ENCODE measurements around the gene IL3RA. TPM values are rescaled to one million over a fixed set of nuclear protein-coding genes. Genes with fewer than 3 reads are reported as not detected.

IL3RA gene
- total and polyA plus RNA-seq, 4 donors: 0.33 to 1.7 (median 1.0) TPM

GRCh38 chrX:1411326-1411725 lies 74.7 kb downstream of the IL3RA start:
- TF ChIP-seq YY1 (IDR thresholded peaks at IDR 0.05): no peak
- no peak for TF ChIP-seq JUND (IDR thresholded peaks at IDR 0.05)
- no peak for TF ChIP-seq REST (IDR thresholded peaks at IDR 0.05)
- TF ChIP-seq FOXA1 (IDR thresholded peaks at IDR 0.05): no peak
- no peak for TF ChIP-seq SP1 (IDR thresholded peaks at IDR 0.05)
- no peak for TF ChIP-seq NR2F2 (IDR thresholded peaks at IDR 0.05)
- TF ChIP-seq FOXA2 (IDR thresholded peaks at IDR 0.05): no peak
- no peak for TF ChIP-seq CTCF (IDR thresholded peaks at IDR 0.05; ENCODE audit: low read depth, low read length, missing input control)
- no peak for TF ChIP-seq EGR1 (IDR thresholded peaks at IDR 0.05; ENCODE audit: low read depth in 2 of 2)
- no peak overlapping the region for H3K27ac ChIP-seq (ENCODE audit: low read depth in 1 of 2, low read length in 2 of 2)
- no peak for DNase-seq (ENCODE audit: low spot score)
- no peaks in the 10 kb centered on the region for H3K27me3 ChIP-seq (ENCODE audit: control insufficient read depth in 4 of 4, insufficient read depth in 4 of 4, low read length in 3 of 4)
- no peak overlapping the region for H3K4me3 ChIP-seq (ENCODE audit: low read depth in 1 of 3, low read length in 3 of 3)
- H3K4me1 ChIP-seq (ENCODE audit: control insufficient read depth in 4 of 4, insufficient read depth in 4 of 4, low read length in 3 of 4): no peaks in the 10 kb centered on the region
- H3K9ac ChIP-seq (ENCODE audit: low read depth in 1 of 2, low read length in 2 of 2): no peak overlapping the region
- H3K9me3 ChIP-seq (ENCODE audit: control insufficient read depth in 4 of 4, low read length in 3 of 4): no peaks in the 10 kb centered on the region
- peaks cover 18 to 49% (median 35%) of the 10 kb centered on the region in 4 donors for H3K36me3 ChIP-seq (ENCODE audit: control insufficient read depth in 4 of 4, insufficient read depth in 3 of 4, low read depth in 1 of 4, low read length in 3 of 4)
- whole genome bisulfite sequencing: 94% methylated on average over 12 of the region's 12 CpGs

GRCh38 chrX:1412551-1413161 lies 76.1 kb downstream of the IL3RA start:
- Histone ChIP-seq H3K27ac (ENCODE audit: low read depth in 1 of 2, low read length in 2 of 2) (no peak overlapping the region), H3K4me1 (ENCODE audit: control insufficient read depth in 4 of 4, insufficient read depth in 4 of 4, low read length in 3 of 4) (no peaks in the 10 kb centered on the region), H3K9me3 (ENCODE audit: control insufficient read depth in 4 of 4, low read length in 3 of 4) (no peaks in the 10 kb centered on the region), H3K36me3 (ENCODE audit: control insufficient read depth in 4 of 4, insufficient read depth in 3 of 4, low read depth in 1 of 4, low read length in 3 of 4) (peaks cover 15 to 44% (median 21%) of the 10 kb centered on the region in 4 donors), H3K9ac (ENCODE audit: low read depth in 1 of 2, low read length in 2 of 2) (no peak overlapping the region), H3K27me3 (ENCODE audit: control insufficient read depth in 4 of 4, insufficient read depth in 4 of 4, low read length in 3 of 4) (no peaks in the 10 kb centered on the region), H3K4me3 (ENCODE audit: low read depth in 1 of 3, low read length in 3 of 3) (no peak overlapping the region)
- TF ChIP-seq FOXA2 (IDR thresholded peaks at IDR 0.05) (no peak), HNF4A (conservative IDR thresholded peaks at IDR 0.05) (no peak), JUND (IDR thresholded peaks at IDR 0.05) (no peak), CTCF (IDR thresholded peaks at IDR 0.05; ENCODE audit: low read depth, low read length, missing input control) (no peak), FOXA1 (IDR thresholded peaks at IDR 0.05) (no peak)
- no peak for DNase-seq (ENCODE audit: low spot score)
- 92% methylated on average over 31 of the region's 31 CpGs for whole genome bisulfite sequencing
